HepG2 (cell line): ENCODE data around the gene ZNF562. TPM values are rescaled to one million over a fixed set of nuclear protein-coding genes. Genes with fewer than 3 reads are reported as not detected.

ENCODE experiments used
- ATAC-seq: fragments of 200-7000 bp; cut with Tn5 transposase; 3 replicates; pipeline ENCODE4 v1.9.1; 2020; ENCODE audit warnings: mild to moderate bottlenecking, moderate library complexity
- BruUV-seq: library from RNA; stranded (reverse); fragments of 400-500 nt; replicated peaks from 2 replicates; lab custom pipeline; 2021; lab: Mats Ljungman, UMichigan
- CTCF ChIA-PET: fragments of 300-600 bp; formaldehyde crosslinking; extraction: SDS; loops from one replicate; lab custom pipeline; 2021; ENCODE audit warnings: low total read pairs, inconsistent platforms, low intra/inter-chr PET ratio; lab: Yijun Ruan, JAX
- POLR2A ChIA-PET: fragments of 350-600 bp; sonication (Branson Sonifier 250); formaldehyde crosslinking; loops from one replicate; lab custom pipeline; 2020; ENCODE audit warnings: antibody characterized with exemption, inconsistent platforms; lab: Yijun Ruan, JAX
- DNase-seq: peaks from one replicate; pipeline ENCODE4 v3.0.0-alpha.2; 2015; ENCODE audit warnings: low spot score
- FAIRE-seq: peaks from 3 replicates; lab custom pipeline; 2011; peaks lifted over from hg19 to GRCh38; lab: Jason Lieb, UNC
- H2AFZ ChIP-seq: one replicate; pipeline ENCODE4 v1.6.1; 2011; ENCODE audit warnings: low read length, inconsistent platforms
- H3K27ac ChIP-seq: fragments of 300-600 bp; 3 replicates; pipeline ENCODE4 v1.8.0; 2011; ENCODE audit warnings: mixed run types, mild to moderate bottlenecking, mixed read lengths, low read length, inconsistent platforms; ENCODE audit not compliant: insufficient read depth; ENCODE audit errors: extremely low read length
- H3K27me3 ChIP-seq, 2 experiments: fragments of 200-600 bp in 1 of 2; 2 replicates in 1 of 2; 3 replicates in 1 of 2; pipeline versions ENCODE4 v1.6.0 to v1.8.0; 2011; ENCODE audit warnings: low read length in 2 of 2, mild to moderate bottlenecking in 2 of 2, moderate library complexity in 2 of 2, inconsistent platforms in 1 of 2; ENCODE audit not compliant: insufficient read depth in 2 of 2, control insufficient read depth in 1 of 2
- H3K36me3 ChIP-seq, 2 experiments: fragments of 200-600 bp in 1 of 2; replicated peaks in 1 of 2; 2 replicates in 1 of 2; 3 replicates in 1 of 2; pipeline versions ENCODE4 v1.5.1 to v1.8.0; 2011; ENCODE audit warnings: low read length in 2 of 2, inconsistent platforms in 1 of 2; ENCODE audit not compliant: insufficient read depth in 2 of 2, control insufficient read depth in 1 of 2
- H3K4me1 ChIP-seq: 2 replicates; pipeline ENCODE4 v1.5.1; 2012; ENCODE audit warnings: low read length, inconsistent platforms; ENCODE audit not compliant: insufficient read depth
- H3K4me2 ChIP-seq: 2 replicates; pipeline ENCODE4 v1.6.0; 2011; ENCODE audit warnings: low read depth, low read length, inconsistent platforms
- H3K4me3 ChIP-seq, 3 experiments: fragments of 200-600 bp in 1 of 3; sonication (generic), shearing (Covaris generic) in 1 of 3; replicated peaks in 1 of 3; 2 replicates each; pipeline ENCODE4 v1.5.1; 2011 to 2016; ENCODE audit warnings: low read length in 3 of 3, inconsistent platforms in 2 of 3, low read depth in 2 of 3, mild to moderate bottlenecking in 2 of 3, control low read depth in 1 of 3, mixed read lengths in 1 of 3; ENCODE audit not compliant: insufficient read depth in 1 of 3
- H3K79me2 ChIP-seq: one replicate; pipeline ENCODE4 v1.6.1; 2011; ENCODE audit warnings: low read length, inconsistent platforms; ENCODE audit not compliant: insufficient read depth
- H3K9ac ChIP-seq: 2 replicates; pipeline ENCODE4 v1.6.0; 2011; ENCODE audit warnings: mild to moderate bottlenecking, low read depth, low read length, inconsistent platforms; ENCODE audit not compliant: insufficient read depth
- H3K9me3 ChIP-seq: 2 replicates; pipeline ENCODE4 v1.5.1; 2012; ENCODE audit warnings: mild to moderate bottlenecking, low read length
- H4K20me1 ChIP-seq: 2 replicates; pipeline ENCODE4 v1.6.0; 2011; ENCODE audit warnings: inconsistent platforms, mild to moderate bottlenecking, low read length, moderate library complexity; ENCODE audit not compliant: insufficient read depth
- CCAR2 ChIP-seq: fragments of 200-400 bp; formaldehyde crosslinking; optimal IDR thresholded peaks from 2 replicates; pipeline ENCODE3; 2018; ENCODE audit warnings: low read depth, mild to moderate bottlenecking, low read length, moderate library complexity
- HNRNPK ChIP-seq: fragments of 200-400 bp; formaldehyde crosslinking; IDR thresholded peaks from 2 replicates; pipeline ENCODE4 v1.6.1; 2018; ENCODE audit warnings: low read length, low read depth, moderate library complexity, mild to moderate bottlenecking; ENCODE audit not compliant: poor library complexity, severe bottlenecking
- HOXA5 ChIP-seq: sonication (generic); formaldehyde crosslinking; IDR thresholded peaks from 2 replicates; pipeline ENCODE4 v1.4.0; 2020; ENCODE audit warnings: missing genetic modification reagents
- MBD4 ChIP-seq: IDR thresholded peaks from 2 replicates; pipeline ENCODE4 v1.6.1; 2012; ENCODE audit warnings: low read length, inconsistent platforms, borderline replicate concordance
- MYNN ChIP-seq: sonication (generic); formaldehyde crosslinking; IDR thresholded peaks from 2 replicates; pipeline ENCODE4 v1.4.0; 2020; ENCODE audit warnings: mild to moderate bottlenecking, low read depth, missing genetic modification reagents
- PRDM15 ChIP-seq: sonication (generic); formaldehyde crosslinking; IDR thresholded peaks from 2 replicates; pipeline ENCODE4 v1.4.0; 2020; ENCODE audit warnings: missing genetic modification reagents
- RBM39 ChIP-seq: fragments of 200-400 bp; formaldehyde crosslinking; IDR thresholded peaks from one replicate; pipeline ENCODE4 v1.6.1; 2018; ENCODE audit warnings: antibody characterized with exemption, mild to moderate bottlenecking, low read depth, low read length; ENCODE audit not compliant: poor library complexity, severe bottlenecking
- SIN3B ChIP-seq: fragments of 150-350 bp; IDR thresholded peaks from 2 replicates; pipeline ENCODE4 v1.6.1; 2014; ENCODE audit warnings: low read length
- TSC22D2 ChIP-seq: sonication (generic); formaldehyde crosslinking; IDR thresholded peaks from 2 replicates; pipeline ENCODE4 v1.5.1; 2020; ENCODE audit warnings: missing genetic modification reagents, mild to moderate bottlenecking, borderline replicate concordance
- USF2 ChIP-seq, 2 experiments: sonication (generic) in 1 of 2; formaldehyde crosslinking in 1 of 2; IDR thresholded peaks; 2 replicates each; pipeline versions ENCODE4 v1.5.1 to v1.6.1; 2011 to 2020; ENCODE audit warnings: borderline replicate concordance in 1 of 2, low read depth in 1 of 2, low read length in 1 of 2, mild to moderate bottlenecking in 1 of 2, missing genetic modification reagents in 1 of 2, moderate library complexity in 1 of 2
- ZNF17 ChIP-seq: sonication (generic); formaldehyde crosslinking; IDR thresholded peaks from 2 replicates; pipeline ENCODE4 v1.5.0; 2020; ENCODE audit warnings: mild to moderate bottlenecking, missing genetic modification reagents
- ZNF24 ChIP-seq: fragments of 450-650 bp; IDR thresholded peaks from 2 replicates; pipeline ENCODE4 v1.6.1; 2017; ENCODE audit warnings: antibody characterized with exemption, mild to moderate bottlenecking
- ZNF333 ChIP-seq: sonication (generic); formaldehyde crosslinking; IDR thresholded peaks from 2 replicates; pipeline ENCODE4 v1.4.0; 2020; ENCODE audit warnings: mild to moderate bottlenecking, missing genetic modification reagents, borderline replicate concordance
- ZNF562 ChIP-seq: sonication (generic); formaldehyde crosslinking; IDR thresholded peaks from 2 replicates; pipeline ENCODE4 v1.8.0; 2022; ENCODE audit warnings: missing genetic modification reagents, borderline replicate concordance
- WGBS: methylation state at CpG from one replicate; pipeline ENCODE4 v1.1.6; 2017; ENCODE audit warnings: low lambda C conversion rate; 5-methylcytosine and 5-hydroxymethylcytosine counted together
- in situ Hi-C: cut with HindIII; loops from 2 replicates; pipeline ENCODE4 v1.10.0; 2017; ENCODE audit warnings: low pct_unique_long_range_greater_than_20kb; ENCODE audit not compliant: extremely low pct_ligation_motif_present
- intact Hi-C: fragments of 100-400 bp; cut with micrococcal nuclease; formaldehyde crosslinking; loops from one replicate; pipeline ENCODE4 v1.10.0; 2022; ENCODE audit not compliant: unreplicated experiment
- polyA plus RNA-seq, 8 experiments: library from polyadenylated mRNA; depleted of rRNA in 3 of 8; stranded (reverse) in 7 of 8; unstranded in 1 of 8; fragments of >200 nt; fragmentation: Illumina TruSeq in 4 of 8; extraction: Trizol in 4 of 8; gene quantifications; 2 replicates each; pipeline versions ENCODE4 v1.2.1 to v1.2.3, GENCODE V29; 2011 to 2016; ENCODE audit warnings: low read depth in 4 of 8, missing spikeins in 1 of 8, mixed read lengths in 1 of 8; ENCODE audit not compliant: insufficient read depth in 1 of 8
- total RNA-seq, 5 experiments: library from RNA; depleted of rRNA; stranded (reverse); fragments of >200 nt; fragmentation: Illumina TruSeq; extraction: Trizol; gene quantifications; 2 replicates each; pipeline ENCODE4 v1.2.3, GENCODE V29; 2016; ENCODE audit warnings: low read depth in 1 of 5
- TF ChIP-seq, protein P1 (sequence below): sonication (generic); formaldehyde crosslinking; IDR thresholded peaks from 2 replicates; pipeline ENCODE4 v1.4.0; 2020; ENCODE audit warnings: missing genetic modification reagents, borderline replicate concordance

Gene ZNF562
- total and polyA plus RNA-seq, 2 of the 13 experiments (the other 11 are each of a cell fraction or from before 2014, with no cell fraction given): 13.1 to 32.7 TPM

- H3K79me2 ChIP-seq: no peaks in the 10 kb centered on the region
- ChIA-PET POLR2A (no interaction called here), CTCF (no interaction called here)
- ATAC-seq: no peak
- no peak for FAIRE-seq
- no peak overlapping the region for H3K4me2 ChIP-seq
- no peak overlapping the region for H2AFZ ChIP-seq
- H3K36me3 ChIP-seq: no peaks in the 10 kb centered on the region
- intact Hi-C loops (no loop called here), in situ Hi-C loops (no loop called here)
- H4K20me1 ChIP-seq: no peaks in the 10 kb centered on the region
- 40% methylated on average over 6 of the region's 6 CpGs for WGBS
- 0 out of 2 replicates have a peak, but pooled peaks cover 7% of the 10 kb centered on the region for H3K4me1 ChIP-seq
- no TSS peak for BruUV-seq
- H3K27ac ChIP-seq: no peak overlapping the region
- H3K9ac ChIP-seq: no peak overlapping the region
- H3K4me3 ChIP-seq: no peak overlapping the region
- TF ChIP-seq USF2 (IDR thresholded peaks at IDR 0.05; ENCODE audit: low read depth, low read length) (no peak), USF2 (CRISPR knock-in tag; IDR thresholded peaks at IDR 0.05; ENCODE audit: borderline replicate concordance) (no peak), ZNF24 (no peak), CCAR2 (no peak), PRDM15 (CRISPR knock-in tag) (no peak), TSC22D2 (no peak), HNRNPK (no peak), ZNF562 (CRISPR knock-in tag) (no peak), ZNF333 (CRISPR knock-in tag) (no peak), MBD4 (no peak), SIN3B (no peak), RBM39 (no peak), MYNN (CRISPR knock-in tag) (no peak), ZNF17 (CRISPR knock-in tag) (no peak), HOXA5 (CRISPR knock-in tag) (no peak)
- TF ChIP-seq, protein P1, sequence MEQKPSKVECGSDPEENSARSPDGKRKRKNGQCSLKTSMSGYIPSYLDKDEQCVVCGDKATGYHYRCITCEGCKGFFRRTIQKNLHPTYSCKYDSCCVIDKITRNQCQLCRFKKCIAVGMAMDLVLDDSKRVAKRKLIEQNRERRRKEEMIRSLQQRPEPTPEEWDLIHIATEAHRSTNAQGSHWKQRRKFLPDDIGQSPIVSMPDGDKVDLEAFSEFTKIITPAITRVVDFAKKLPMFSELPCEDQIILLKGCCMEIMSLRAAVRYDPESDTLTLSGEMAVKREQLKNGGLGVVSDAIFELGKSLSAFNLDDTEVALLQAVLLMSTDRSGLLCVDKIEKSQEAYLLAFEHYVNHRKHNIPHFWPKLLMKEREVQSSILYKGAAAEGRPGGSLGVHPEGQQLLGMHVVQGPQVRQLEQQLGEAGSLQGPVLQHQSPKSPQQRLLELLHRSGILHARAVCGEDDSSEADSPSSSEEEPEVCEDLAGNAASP (CRISPR knock-in tag): no peak
- H3K27me3 ChIP-seq: peaks cover 0 to 10% of the 10 kb centered on the region in 2 experiments; a peak in 2 of 5 replicates
- no peak for DNase-seq
- H3K9me3 ChIP-seq: peaks cover under 1% of the 10 kb centered on the region; the same call in 1 of the 2 replicates
Observed at GRCh38 chr19:9705836-9706235, 30.9 kb upstream of the ZNF562 start.
